Fibroblast of villous mesenchyme (primary cell): ENCODE data around the gene DUOXA2. TPM values are rescaled to one million over a fixed set of nuclear protein-coding genes. Genes with fewer than 3 reads are reported as not detected.

Experiments used
- DNase-seq: peaks from one replicate; pipeline ENCODE4 v3.0.0-alpha.2; 2010; ENCODE audit warnings: low read depth
- H3K4me3 ChIP-seq: 2 replicates; pipeline ENCODE4 v1.5.1; 2011; ENCODE audit warnings: low read depth, mild to moderate bottlenecking, low read length
- CTCF ChIP-seq: IDR thresholded peaks from 2 replicates; pipeline ENCODE4 v1.5.1; 2012; ENCODE audit warnings: low read depth, mild to moderate bottlenecking, low read length; ENCODE audit not compliant: insufficient read depth
- total RNA-seq: library from RNA; depleted of rRNA; stranded (reverse); fragments of >200 nt; gene quantifications from 2 replicates; pipeline ENCODE4 v1.2.3, GENCODE V29; 2012

The DUOXA2 gene
- total RNA-seq, 1 donor = not detected

- no peak for DNase-seq
- H3K4me3 ChIP-seq = no peak overlapping the region
- no peak for TF ChIP-seq CTCF
These were observed 41.6 kb downstream of the DUOXA2 start for GRCh38 chr15:45155739-45156138.

- no peak for TF ChIP-seq CTCF
- no peak overlapping the region for H3K4me3 ChIP-seq
- peak; percentile 14 for DNase-seq
These were observed 42.8 kb downstream of the DUOXA2 start for GRCh38 chr15:45156744-45157455.

GRCh38 chr15:45157974-45158373, 43.8 kb downstream of the DUOXA2 start:
- no peak for TF ChIP-seq CTCF
- H3K4me3 ChIP-seq = no peak overlapping the region
- DNase-seq = peak; percentile 27

- DNase-seq = no peak
- no peak for TF ChIP-seq CTCF
- H3K4me3 ChIP-seq = no peak overlapping the region
These were observed 47.5 kb downstream of the DUOXA2 start for GRCh38 chr15:45161666-45162065.

GRCh38 chr15:45162771-45163507, 48.8 kb downstream of the DUOXA2 start:
- peak; percentile 99 for TF ChIP-seq CTCF
- H3K4me3 ChIP-seq = no peak overlapping the region
- peak; percentile 81 for DNase-seq

- no peak for TF ChIP-seq CTCF
- no peak for DNase-seq
- H3K4me3 ChIP-seq = no peak overlapping the region
These were observed 49.4 kb downstream of the DUOXA2 start for GRCh38 chr15:45163508-45163856.
